IPS DF 6.9 (cell line): ENCODE measurements around the gene ROBO4.

Source experiments
- DNase-seq: peaks from one replicate; pipeline ENCODE4 v3.0.0-alpha.2; 2013; ENCODE audit warnings: low read depth, low spot score
- H3K27ac ChIP-seq: one replicate; pipeline ENCODE4 v1.5.1; 2013; ENCODE audit warnings: low read length, control low read depth
- H3K27me3 ChIP-seq: 2 replicates; pipeline ENCODE4 v1.6.1; 2013; ENCODE audit warnings: mild to moderate bottlenecking, low read length; ENCODE audit not compliant: control insufficient read depth, insufficient read depth
- H3K36me3 ChIP-seq: 2 replicates; pipeline ENCODE4 v1.6.1; 2013; ENCODE audit warnings: low read length; ENCODE audit not compliant: control insufficient read depth, insufficient read depth
- H3K4me1 ChIP-seq: 2 replicates; pipeline ENCODE4 v1.6.1; 2013; ENCODE audit warnings: low read length; ENCODE audit not compliant: control insufficient read depth, insufficient read depth
- H3K4me3 ChIP-seq: 2 replicates; pipeline ENCODE4 v1.5.1; 2013; ENCODE audit warnings: mild to moderate bottlenecking, low read length
- H3K9me3 ChIP-seq: 2 replicates; pipeline ENCODE4 v1.6.1; 2013; ENCODE audit warnings: low read length, inconsistent platforms; ENCODE audit not compliant: control insufficient read depth, insufficient read depth
- WGBS: extraction: QIAGEN DNeasy Blood & Tissue Kit; methylation state at CpG from one replicate; pipeline ENCODE4 v1.1.7; 2013; ENCODE audit warnings: mixed read lengths, missing lambda C conversion rate; ENCODE audit not compliant: insufficient read length, insufficient coverage; 5-methylcytosine and 5-hydroxymethylcytosine counted together

ROBO4 gene

DNA sequence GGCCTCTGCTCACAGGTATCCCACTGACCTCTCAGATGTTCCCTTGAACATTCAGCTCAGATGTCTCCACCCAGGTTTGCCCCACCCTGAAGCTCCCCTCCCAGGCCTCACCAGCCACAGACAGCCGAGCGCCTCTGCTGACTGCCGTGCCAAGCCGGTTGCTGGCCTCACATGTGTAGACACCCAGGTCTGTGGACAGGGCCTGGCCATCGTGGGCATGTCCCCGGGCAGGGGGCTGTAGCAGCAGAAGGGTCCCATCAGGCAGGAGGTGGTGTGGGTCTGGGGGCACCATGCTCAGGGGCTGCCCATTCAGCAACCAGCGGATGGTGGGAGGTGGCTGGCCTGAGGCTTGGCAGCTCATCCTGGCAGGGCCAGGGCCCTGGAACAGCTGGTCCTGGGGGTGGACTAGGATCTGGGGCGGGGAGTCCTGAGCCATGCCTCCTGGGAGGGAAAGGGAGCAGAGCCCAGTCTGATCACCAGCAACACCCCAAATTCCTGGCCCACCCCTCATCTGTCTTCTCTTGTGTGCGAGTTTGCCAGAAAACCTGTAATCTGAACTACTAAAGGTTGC is 759 bp downstream of the ROBO4 start:
- no peaks in the 10 kb centered on the region for H3K36me3 ChIP-seq
- DNase-seq, result no peak
- no peaks in the 10 kb centered on the region; the same call in 1 of the 2 replicates for H3K9me3 ChIP-seq
- no CpG with 5 or more reads among the region's 9 CpGs for WGBS
- no peaks in the 10 kb centered on the region for H3K4me1 ChIP-seq
- H3K4me3 ChIP-seq, result no peak overlapping the region
- no peak overlapping the region for H3K27ac ChIP-seq
- H3K27me3 ChIP-seq, result no peaks in the 10 kb centered on the region

- H3K4me1 ChIP-seq, result no peaks in the 10 kb centered on the region; the same call in 1 of the 2 replicates
- no peak overlapping the region for H3K27ac ChIP-seq
- DNase-seq, result no peak
- H3K36me3 ChIP-seq, result no peaks in the 10 kb centered on the region
- no peak overlapping the region for H3K4me3 ChIP-seq
- no CpG with 5 or more reads among the region's 16 CpGs for WGBS
- H3K27me3 ChIP-seq, result no peaks in the 10 kb centered on the region
- no peaks in the 10 kb centered on the region; the same call in 1 of the 2 replicates for H3K9me3 ChIP-seq
Observed at GRCh38 chr11:124896071-124896750, 1.5 kb downstream of the ROBO4 start.

GRCh38 chr11:124895471-124895971 is 2.1 kb downstream of the ROBO4 start:
- whole genome bisulfite sequencing, result no CpG with 5 or more reads among the region's 20 CpGs
- Histone ChIP-seq H3K27me3 (no peaks in the 10 kb centered on the region), H3K27ac (no peak overlapping the region), H3K36me3 (no peaks in the 10 kb centered on the region), H3K4me3 (no peak overlapping the region), H3K4me1 (no peaks in the 10 kb centered on the region; the same call in 1 of the 2 replicates), H3K9me3 (no peaks in the 10 kb centered on the region; the same call in 1 of the 2 replicates)
- DNase-seq, result no peak

DNA sequence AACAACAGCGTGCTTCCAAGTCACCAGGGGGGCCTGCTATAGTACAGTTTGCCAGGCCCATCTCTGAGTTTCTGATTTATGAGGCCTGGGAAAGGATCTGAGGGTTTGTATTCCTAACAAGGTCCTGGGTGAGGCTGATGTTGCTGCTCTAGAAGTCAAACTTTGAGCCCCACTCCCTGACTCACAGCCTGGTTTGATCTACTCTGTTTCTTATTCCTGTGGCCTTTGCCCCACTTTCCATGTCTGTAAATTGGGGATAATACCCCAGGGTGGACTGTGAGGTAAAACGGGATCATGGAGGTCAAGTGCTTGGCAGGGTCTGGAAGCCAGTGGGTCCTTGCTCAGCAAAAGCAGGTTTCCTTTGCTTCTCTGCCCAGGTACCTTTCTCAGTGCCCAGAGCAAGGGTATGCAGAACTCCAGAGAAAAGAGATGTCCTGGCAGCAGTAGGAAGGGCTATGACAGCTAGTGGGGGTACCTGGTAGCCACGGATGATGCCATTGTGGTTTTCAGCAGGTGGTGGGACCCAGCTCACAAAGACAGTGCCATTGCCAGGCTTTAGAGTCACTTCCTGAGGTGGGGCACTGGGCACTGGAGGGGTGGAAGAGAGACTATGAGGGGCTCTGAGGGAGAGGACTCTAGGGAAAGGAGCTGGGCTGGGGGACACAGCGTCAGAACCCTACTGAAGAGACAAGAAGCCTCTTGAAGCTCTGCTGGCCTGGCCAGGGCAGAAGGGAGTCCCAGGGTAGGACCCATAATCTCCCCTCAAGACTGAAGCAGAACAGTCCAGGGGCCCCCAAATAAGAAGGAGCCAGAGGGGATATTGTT is 2.8 kb downstream of the ROBO4 start:
- H3K4me1 ChIP-seq, result no peaks in the 10 kb centered on the region; the same call in 1 of the 2 replicates
- H3K27ac ChIP-seq, result no peak overlapping the region
- no peak for DNase-seq
- no CpG with 5 or more reads among the region's 4 CpGs for WGBS
- no peaks in the 10 kb centered on the region for H3K27me3 ChIP-seq
- H3K4me3 ChIP-seq, result no peak overlapping the region
- no peaks in the 10 kb centered on the region; the same call in 1 of the 2 replicates for H3K9me3 ChIP-seq
- no peaks in the 10 kb centered on the region for H3K36me3 ChIP-seq

DNA sequence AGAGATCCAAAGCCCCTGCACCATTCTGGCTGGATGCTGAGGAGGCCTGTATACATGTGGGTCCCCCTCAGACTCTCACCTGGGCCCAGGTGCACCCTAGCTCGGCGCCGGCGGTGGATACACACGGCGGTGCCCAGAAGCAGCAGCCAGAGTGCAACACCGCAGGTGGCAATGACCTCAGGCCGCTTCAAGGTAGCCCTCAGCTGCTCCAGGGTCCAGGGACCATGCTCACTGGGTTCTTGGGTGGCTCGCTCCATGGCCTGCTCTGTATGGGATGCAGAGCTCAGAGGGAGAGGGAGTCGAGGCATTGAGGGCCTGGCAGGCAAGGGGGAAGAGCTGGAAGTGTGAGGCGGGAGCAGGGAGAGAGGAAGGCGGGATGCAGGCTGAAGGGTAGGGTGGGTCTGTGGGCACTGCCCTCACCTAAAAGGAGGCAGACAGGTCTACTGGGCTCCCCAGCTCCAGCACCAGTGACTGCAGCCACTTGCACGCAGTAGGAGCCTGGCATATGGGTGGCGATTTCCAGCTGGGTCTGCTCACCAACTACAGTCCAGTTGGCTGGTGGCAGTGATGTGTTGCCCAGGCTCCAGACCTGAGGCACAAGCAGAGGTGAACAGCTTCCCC is 3.8 kb downstream of the ROBO4 start:
- DNase-seq, result no peak
- WGBS, result no CpG with 5 or more reads among the region's 14 CpGs
- H3K4me1 ChIP-seq, result no peaks in the 10 kb centered on the region; the same call in 1 of the 2 replicates

GRCh38 chr11:124892750-124893454 is 4.8 kb downstream of the ROBO4 start:
- H3K27me3 ChIP-seq, result no peaks in the 10 kb centered on the region
- H3K4me3 ChIP-seq, result no peak overlapping the region
- H3K27ac ChIP-seq, result no peak overlapping the region
- H3K36me3 ChIP-seq, result no peaks in the 10 kb centered on the region
- DNase-seq, result no peak
- H3K4me1 ChIP-seq, result no peaks in the 10 kb centered on the region; the same call in 1 of the 2 replicates
- H3K9me3 ChIP-seq, result no peaks in the 10 kb centered on the region; the same call in 1 of the 2 replicates
- no CpG with 5 or more reads among the region's 9 CpGs for WGBS

More for the DNA sequence above, 3.8 kb downstream of the ROBO4 start:
- Histone ChIP-seq H3K36me3 (no peaks in the 10 kb centered on the region), H3K4me3 (no peak overlapping the region), H3K27me3 (no peaks in the 10 kb centered on the region), H3K27ac (no peak overlapping the region), H3K9me3 (no peaks in the 10 kb centered on the region; the same call in 1 of the 2 replicates)

DNA sequence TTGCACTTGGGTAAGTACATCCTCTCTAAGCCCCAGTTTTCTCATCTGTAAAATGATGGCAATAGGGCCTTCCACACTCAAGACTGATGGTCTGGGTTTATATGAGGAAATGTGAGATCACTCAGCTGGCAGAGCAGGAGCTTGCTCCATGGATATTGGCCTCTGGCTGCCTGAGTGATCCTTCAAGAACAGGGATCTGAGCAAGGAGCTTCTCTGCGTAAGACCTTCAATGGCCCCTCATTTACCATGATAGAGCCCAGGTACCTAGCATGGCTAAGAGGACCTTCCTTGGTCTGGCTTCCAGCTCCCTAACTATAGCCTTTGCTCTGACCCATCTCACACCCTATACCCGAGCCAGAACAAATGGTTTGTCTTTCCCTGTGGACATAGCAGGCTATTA is 5.5 kb downstream of the ROBO4 start:
- Histone ChIP-seq H3K27ac (no peak overlapping the region), H3K4me1 (no peaks in the 10 kb centered on the region; the same call in 1 of the 2 replicates), H3K27me3 (no peaks in the 10 kb centered on the region), H3K4me3 (no peak overlapping the region), H3K9me3 (no peaks in the 10 kb centered on the region; the same call in 1 of the 2 replicates), H3K36me3 (no peaks in the 10 kb centered on the region)
- DNase-seq, result no peak
- no CpG with 5 or more reads among the region's 2 CpGs for WGBS

DNA sequence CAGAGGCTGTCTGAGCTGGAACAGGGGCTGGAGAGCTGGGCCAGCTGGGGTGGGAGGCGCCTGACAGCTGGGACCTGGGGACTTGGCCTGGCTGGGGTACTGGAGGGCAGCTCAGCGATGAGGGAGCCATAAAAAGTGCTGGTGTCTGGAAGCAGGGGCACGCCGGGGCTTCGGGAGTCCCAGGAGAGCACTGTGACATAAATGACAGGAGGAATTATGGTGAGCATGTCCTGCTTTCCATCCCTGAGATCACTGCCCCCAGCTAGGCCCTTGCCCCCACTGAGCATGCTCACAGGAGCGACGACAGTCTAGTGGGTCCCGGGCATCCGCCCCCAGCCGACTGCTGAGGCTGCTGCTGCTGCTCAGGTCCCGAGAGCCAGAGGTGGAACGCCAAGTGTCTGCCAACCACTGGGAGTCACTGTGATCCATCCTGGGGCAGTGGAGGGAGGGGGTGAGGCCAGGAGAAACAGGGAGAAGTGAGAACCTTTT is 6.2 kb downstream of the ROBO4 start:
- DNase-seq, result no peak
- H3K27me3 ChIP-seq, result no peaks in the 10 kb centered on the region
- WGBS, result no CpG with 5 or more reads among the region's 12 CpGs
- no peak overlapping the region for H3K4me3 ChIP-seq
- H3K9me3 ChIP-seq, result no peaks in the 10 kb centered on the region; the same call in 1 of the 2 replicates
- H3K36me3 ChIP-seq, result no peaks in the 10 kb centered on the region
- no peak overlapping the region for H3K27ac ChIP-seq
- no peaks in the 10 kb centered on the region; the same call in 1 of the 2 replicates for H3K4me1 ChIP-seq

DNA sequence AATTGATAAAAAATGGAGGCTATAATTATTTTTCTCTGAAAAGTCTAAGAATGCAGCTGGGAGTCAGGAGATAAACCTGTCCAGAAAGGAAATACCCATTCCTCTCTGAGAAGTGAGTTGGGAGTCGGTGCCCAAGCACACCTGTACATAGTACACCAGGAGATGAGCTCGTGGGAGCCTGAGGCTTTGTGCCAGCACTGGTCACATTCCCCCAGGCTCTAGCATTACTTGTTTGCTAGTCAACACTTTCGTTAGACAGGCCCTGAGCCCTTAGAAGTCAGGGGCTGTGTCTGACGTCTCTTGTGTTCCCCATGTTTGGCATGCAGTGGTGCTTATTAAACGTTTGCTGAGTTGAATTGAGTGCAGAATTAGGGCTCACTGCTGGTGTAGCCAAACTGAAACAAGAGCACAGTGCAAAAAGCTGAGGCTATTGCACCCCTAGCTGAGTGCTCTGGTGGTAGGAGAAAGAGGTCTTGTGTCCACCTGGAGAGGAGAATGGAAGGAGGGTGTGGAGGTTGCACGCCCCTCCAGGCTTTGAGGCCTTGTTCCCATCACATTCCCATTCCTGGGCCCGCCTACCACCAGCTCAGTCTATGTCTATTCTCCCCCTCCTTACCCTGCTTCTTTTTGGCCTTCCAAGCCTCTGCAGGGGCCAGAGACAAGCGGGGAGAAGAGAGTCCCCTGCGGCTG is 6.8 kb downstream of the ROBO4 start:
- no peaks in the 10 kb centered on the region; the same call in 1 of the 2 replicates for H3K4me1 ChIP-seq
- WGBS, result no CpG with 5 or more reads among the region's 9 CpGs
- no peaks in the 10 kb centered on the region; the same call in 1 of the 2 replicates for H3K9me3 ChIP-seq
- no peaks in the 10 kb centered on the region for H3K27me3 ChIP-seq
- no peak overlapping the region for H3K4me3 ChIP-seq
- no peaks in the 10 kb centered on the region for H3K36me3 ChIP-seq
- H3K27ac ChIP-seq, result no peak overlapping the region
- no peak for DNase-seq
